ENCODE data around the gene TMEM135. TPM values are rescaled to one million over a fixed set of nuclear protein-coding genes. Genes with fewer than 3 reads are reported as not detected.

Gene TMEM135
- 7.6 to 26.0 TPM (median 8.9 TPM) in 5 replicates for total RNA-seq (2022; extraction: Qiagen RNA extraction)

GRCh38 chr11:87037450-87038234, at the start of gene TMEM135:
TMEM135 (plus strand) TSS chr11:87037934; CDS start chr11:87038046, 112 bp downstream.

Other genes with a start within 250 kb of the TMEM135 start
- 392 to 459 TPM (median 424 TPM) in 5 replicates for gene PRSS23, start 237.4 kb upstream of the TMEM135 start, total RNA-seq (2022; extraction: Qiagen RNA extraction)
- gene FZD4, start 82.5 kb upstream of the TMEM135 start, total RNA-seq (2022; extraction: Qiagen RNA extraction) = 0.99 to 1.6 TPM (median 1.2 TPM) in 5 replicates